B cell (primary cell): ENCODE results near the gene LGR5.

ENCODE experiments used
- EZH2 ChIP-seq: IDR thresholded peaks from 2 replicates; pipeline ENCODE4 v1.6.1; 2012; ENCODE audit warnings: borderline replicate concordance, low read depth, mild to moderate bottlenecking, moderate library complexity, low read length; ENCODE audit not compliant: insufficient read depth, poor library complexity, severe bottlenecking
- TF ChIP-seq, protein P1 (sequence below): fragments of 200-600 bp; IDR thresholded peaks from one replicate; pipeline ENCODE4 v1.8.0; 2022; ENCODE audit warnings: antibody characterized with exemption, mild to moderate bottlenecking

DNA sequence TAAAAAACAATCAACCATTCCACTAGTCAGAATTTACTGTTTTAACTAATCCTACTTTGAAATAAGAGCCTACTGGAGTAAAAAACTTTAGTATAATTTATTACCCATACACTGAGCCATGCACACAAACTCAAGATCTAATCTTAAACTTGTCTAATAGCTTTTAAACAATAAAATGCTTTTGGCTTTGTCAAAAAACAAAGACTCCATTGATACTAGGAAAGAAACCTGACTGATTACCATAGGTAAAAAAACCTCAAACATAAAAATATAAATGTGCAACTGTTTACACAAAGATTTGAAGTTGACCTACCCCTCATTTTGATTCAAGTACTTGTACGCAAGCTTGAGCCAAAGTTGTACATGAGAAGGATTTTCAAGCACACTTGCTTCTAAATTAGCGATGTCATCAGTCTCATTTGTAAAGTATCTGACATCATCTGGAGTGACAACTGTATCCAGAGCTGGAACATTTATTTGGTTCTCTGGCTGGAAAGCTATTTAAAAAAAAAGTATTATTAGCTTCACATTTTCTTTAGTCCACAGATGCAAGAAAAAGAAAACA, 187.9 kb downstream of the LGR5 start:
- TF ChIP-seq, protein P1, sequence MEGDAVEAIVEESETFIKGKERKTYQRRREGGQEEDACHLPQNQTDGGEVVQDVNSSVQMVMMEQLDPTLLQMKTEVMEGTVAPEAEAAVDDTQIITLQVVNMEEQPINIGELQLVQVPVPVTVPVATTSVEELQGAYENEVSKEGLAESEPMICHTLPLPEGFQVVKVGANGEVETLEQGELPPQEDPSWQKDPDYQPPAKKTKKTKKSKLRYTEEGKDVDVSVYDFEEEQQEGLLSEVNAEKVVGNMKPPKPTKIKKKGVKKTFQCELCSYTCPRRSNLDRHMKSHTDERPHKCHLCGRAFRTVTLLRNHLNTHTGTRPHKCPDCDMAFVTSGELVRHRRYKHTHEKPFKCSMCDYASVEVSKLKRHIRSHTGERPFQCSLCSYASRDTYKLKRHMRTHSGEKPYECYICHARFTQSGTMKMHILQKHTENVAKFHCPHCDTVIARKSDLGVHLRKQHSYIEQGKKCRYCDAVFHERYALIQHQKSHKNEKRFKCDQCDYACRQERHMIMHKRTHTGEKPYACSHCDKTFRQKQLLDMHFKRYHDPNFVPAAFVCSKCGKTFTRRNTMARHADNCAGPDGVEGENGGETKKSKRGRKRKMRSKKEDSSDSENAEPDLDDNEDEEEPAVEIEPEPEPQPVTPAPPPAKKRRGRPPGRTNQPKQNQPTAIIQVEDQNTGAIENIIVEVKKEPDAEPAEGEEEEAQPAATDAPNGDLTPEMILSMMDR, result no peak
- TF ChIP-seq EZH2, result no peak
